ENCODE measurements around the gene KCNA5.

KCNA5 gene

DNA sequence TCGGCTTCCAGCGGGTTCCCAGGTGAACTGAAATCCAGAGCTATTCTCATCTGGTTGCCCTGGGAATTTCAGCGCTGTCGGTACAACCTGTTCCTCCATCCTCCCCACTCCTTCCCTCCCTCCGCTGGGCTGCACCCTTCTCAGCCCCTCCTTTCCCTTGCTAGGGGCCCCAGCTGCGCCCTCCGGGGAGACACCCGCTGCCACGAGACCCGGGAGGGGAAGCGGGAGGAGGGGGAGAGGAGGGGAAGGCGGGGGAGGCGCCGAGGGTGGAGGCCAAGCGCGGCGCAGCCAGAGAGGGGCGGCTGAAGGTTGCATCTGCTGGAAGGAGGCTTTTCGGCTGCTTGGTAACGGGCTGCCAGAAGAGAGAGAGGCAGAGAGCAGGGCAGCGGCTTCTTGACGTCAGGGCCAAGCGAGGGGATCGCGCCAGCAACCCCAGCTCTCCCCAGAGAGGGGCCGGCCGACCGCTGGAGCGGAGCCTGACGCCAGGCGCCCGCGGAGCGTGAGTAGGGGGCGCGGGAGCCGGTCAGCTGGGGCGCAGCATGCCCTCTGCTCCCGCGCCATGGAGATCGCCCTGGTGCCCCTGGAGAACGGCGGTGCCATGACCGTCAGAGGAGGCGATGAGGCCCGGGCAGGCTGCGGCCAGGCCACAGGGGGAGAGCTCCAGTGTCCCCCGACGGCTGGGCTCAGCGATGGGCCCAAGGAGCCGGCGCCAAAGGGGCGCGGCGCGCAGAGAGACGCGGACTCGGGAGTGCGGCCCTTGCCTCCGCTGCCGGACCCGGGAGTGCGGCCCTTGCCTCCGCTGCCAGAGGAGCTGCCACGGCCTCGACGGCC lies at the start of gene KCNA5:
KCNA5 (plus strand) TSS at position 291 of the 831 bp plus-strand sequence; CDS start at position 560, 269 bp downstream.
- no peak for DNase-seq (ENCODE audit: low read depth in 2 of 2)

GRCh38 chr12:4994622-4995021 lies 49.1 kb upstream of the KCNA5 start:
- DNase-seq (ENCODE audit: low read depth in 2 of 2), result no peak

DNA sequence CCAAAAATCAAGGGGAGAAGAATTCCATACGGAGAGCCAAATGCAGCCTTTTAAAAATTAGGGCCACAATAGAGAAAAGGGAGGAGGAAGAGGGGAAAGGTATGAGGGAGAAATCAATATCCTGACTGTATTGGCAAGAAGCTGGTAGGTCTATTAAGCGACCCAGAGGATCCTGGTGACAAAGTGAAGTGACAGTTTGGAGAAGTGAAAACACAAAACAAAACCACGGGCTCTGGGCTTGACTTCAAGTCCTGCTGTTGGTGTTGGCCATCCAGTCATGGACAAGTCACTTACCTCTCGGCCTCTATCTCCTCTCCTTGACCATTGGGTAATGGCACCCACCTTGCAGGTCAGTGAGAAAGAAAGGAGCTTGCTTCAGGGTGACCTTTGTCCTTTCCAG lies 47.0 kb upstream of the KCNA5 start:
- DNase-seq (ENCODE audit: low read depth in 2 of 2), result no peak

- DNase-seq (ENCODE audit: low read depth in 2 of 2), result no peak
Measured at GRCh38 chr12:4997939-4998338, 45.7 kb upstream of the KCNA5 start.

GRCh38 chr12:5000204-5000603 lies 43.5 kb upstream of the KCNA5 start:
- no peak for DNase-seq (ENCODE audit: low read depth in 2 of 2)

- no peak for DNase-seq (ENCODE audit: low read depth in 2 of 2)
Measured at GRCh38 chr12:5000658-5001385, 42.9 kb upstream of the KCNA5 start.

- peak; percentile 10 to 21 for DNase-seq (ENCODE audit: low read depth in 2 of 2)
Measured at GRCh38 chr12:5003025-5003666, 40.5 kb upstream of the KCNA5 start.

DNA sequence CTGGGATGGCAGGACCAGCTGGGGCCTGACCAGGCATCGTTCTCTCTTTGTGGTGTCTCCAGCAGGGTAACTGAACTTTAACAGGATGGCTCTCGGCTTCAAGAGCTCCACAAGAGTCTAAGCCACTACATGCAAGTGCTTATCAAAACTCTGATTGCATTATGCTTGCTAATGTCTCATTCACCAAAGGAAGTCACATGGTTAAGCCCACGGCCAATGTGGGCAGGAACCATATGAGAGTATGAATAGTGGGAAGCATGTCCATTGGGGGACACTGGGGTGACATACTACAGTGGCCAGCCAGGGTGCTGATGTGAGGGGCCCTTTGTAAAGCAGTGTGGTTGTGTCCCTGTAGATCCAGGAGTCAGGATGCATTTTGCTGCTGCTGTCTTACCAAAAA lies 35.0 kb upstream of the KCNA5 start:
- no peak for DNase-seq (ENCODE audit: low read depth in 2 of 2)

DNA sequence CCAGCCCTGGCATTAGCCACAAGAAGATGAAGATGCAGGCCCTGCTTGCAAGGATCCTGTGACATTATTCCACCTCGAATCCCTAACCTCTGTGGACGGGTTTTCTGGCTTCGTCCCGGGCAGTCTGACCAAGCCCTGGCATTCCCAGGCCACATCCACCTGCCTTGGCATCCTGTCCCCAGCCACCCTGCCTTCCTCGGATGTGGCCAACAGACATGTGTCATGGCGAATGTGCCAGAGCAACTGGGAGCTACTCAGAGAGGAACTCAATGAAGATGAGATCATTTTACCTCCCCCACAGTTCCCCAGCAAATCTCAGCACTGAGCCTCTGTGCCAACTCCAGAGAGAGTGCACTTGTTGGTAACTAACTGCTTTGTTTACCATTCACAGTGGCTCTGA lies 33.5 kb upstream of the KCNA5 start:
- DNase-seq (ENCODE audit: low read depth in 2 of 2), result no peak

DNA sequence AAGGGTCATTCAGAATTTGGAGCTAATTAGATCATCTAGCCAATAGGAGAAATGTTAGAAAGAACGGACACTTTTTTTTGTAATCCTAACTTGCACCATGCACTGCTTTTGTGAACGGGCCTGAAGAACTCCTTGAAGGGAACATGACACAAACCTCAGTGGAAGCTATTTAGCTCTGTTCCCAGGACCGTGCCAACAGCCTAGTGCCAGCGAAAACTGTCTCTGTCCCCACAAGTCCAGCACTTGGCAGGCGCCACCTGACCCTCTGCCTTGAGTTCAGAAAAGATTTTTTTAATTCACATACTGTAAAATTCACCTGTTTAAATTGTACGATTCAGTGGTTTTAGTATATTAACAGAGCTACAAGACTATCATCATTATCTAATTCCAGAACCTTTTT lies 31.3 kb upstream of the KCNA5 start:
- no peak for DNase-seq (ENCODE audit: low read depth in 2 of 2)

GRCh38 chr12:5013266-5013730 lies 30.4 kb upstream of the KCNA5 start:
- DNase-seq (ENCODE audit: low read depth in 2 of 2), result no peak

DNA sequence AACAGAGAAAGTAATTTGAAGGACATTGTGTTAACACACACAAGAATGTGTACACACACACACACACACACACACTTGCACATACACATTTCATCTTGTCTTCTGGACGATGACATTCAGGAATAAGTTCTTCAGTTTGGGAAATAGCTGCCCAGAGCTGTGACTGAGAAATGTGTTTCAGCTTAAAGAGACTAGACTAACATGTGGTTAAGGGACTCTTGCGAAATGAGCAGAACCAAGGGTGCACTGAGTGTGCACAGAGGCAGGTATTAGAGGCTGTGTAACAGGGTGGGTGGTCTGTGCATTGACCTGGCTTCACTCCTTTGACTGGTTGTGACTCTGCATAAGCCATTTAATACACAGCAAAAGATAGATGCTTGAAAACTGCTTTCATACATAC lies 29.4 kb upstream of the KCNA5 start:
- no peak for DNase-seq (ENCODE audit: low read depth in 2 of 2)

GRCh38 chr12:5015711-5016492 lies 27.8 kb upstream of the KCNA5 start:
- no peak for DNase-seq (ENCODE audit: low read depth in 2 of 2)

- DNase-seq (ENCODE audit: low read depth in 2 of 2), result no peak
Measured at GRCh38 chr12:5016526-5016925, 27.2 kb upstream of the KCNA5 start.

DNA sequence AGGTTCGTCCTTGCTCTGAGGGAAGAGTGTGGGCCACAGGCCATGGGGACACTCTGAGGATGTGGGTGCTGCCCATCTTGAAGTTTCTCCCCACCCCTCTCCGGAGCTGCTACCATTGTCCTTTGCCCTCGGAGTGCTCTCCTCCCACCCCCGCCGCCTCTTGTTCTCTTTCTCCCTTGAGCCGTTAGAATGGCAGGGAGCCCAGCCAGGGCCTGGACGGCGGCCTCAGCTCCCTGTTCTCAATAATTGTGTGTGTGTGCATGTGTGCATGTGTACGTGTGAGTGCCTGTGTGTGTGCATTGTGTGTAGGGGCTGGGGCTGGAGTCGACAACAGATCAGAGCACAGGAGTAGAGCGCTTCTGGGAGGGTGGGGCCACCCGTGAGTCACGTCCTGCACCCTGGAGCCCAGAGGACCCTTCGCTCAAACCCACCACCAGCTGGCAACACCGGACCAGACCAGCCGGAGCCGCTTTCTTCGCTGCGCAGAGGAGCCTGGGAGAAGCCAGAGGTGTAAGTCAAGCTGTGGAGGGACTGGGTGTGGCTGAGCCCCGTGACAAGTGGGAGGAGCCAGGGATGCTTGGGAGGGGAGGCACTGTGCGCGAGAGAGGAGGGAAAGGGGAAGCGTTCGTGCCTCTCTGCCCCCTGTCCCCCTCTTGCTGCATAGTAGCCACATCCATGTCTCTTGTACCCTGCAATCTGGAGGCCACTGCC lies 25.9 kb upstream of the KCNA5 start:
- DNase-seq (ENCODE audit: low read depth in 2 of 2), result no peak

DNA sequence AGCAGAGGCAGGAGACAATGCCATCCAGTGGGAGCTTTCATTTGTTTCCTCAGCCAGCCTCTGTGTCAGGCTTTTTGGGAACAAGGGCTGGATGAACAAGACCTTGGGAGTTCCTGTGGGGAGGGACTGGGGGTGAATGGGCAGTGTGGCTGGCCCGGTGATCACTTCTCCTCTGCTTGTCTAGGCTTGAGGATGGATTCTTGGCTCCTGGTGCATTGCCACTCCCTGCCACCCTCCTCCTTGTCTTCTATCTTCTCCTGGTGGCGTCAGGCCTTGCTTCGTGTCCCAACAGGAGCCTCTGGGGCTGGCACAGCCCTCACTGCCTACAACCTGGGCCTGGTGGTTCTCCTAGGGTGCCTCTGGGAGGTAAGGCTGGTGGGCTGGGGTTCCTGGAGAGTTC lies 25.0 kb upstream of the KCNA5 start:
- no peak for DNase-seq (ENCODE audit: low read depth in 2 of 2)

DNA sequence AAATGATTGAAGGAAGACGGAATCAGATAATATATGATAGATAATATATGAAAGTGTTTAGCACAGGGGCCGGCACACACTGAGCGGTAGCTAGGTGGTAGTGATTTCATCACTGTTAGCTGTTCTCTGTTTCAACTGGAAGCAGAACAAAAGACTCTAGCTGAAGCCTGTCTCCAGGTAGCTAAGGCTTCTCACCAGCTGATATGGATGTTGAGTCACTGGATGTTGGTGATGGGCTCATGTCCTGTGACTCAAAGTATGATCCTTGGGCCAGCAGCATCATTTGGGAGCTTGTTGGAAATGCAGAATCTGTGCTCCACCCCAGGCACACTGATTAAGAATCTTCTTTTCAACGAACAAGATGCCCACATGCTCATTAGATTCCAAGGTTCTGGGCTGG lies 21.7 kb upstream of the KCNA5 start:
- no peak for DNase-seq (ENCODE audit: low read depth in 2 of 2)

GRCh38 chr12:5022465-5023061 lies 21.1 kb upstream of the KCNA5 start:
- DNase-seq (ENCODE audit: low read depth in 2 of 2), result no peak

DNA sequence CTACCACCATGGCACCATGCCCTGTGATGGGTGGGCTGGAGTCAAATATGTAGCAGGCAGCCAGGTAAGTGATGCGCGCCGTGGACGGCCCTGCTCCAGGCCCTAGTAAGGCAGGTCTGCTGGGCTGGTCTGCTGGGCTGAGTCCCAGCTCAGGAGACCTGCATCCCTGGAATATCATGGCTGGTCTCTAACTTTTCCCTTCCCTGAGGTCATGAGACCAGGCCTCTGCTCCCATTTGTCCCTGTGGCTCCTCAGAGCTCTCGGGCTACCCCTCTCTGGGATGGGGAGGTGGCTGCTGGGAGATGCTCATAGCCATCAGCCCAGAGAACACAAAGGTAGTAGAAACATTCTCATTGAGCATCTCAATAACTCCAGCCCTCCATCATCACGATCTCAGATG lies 19.8 kb upstream of the KCNA5 start:
- no peak for DNase-seq (ENCODE audit: low read depth in 2 of 2)

DNA sequence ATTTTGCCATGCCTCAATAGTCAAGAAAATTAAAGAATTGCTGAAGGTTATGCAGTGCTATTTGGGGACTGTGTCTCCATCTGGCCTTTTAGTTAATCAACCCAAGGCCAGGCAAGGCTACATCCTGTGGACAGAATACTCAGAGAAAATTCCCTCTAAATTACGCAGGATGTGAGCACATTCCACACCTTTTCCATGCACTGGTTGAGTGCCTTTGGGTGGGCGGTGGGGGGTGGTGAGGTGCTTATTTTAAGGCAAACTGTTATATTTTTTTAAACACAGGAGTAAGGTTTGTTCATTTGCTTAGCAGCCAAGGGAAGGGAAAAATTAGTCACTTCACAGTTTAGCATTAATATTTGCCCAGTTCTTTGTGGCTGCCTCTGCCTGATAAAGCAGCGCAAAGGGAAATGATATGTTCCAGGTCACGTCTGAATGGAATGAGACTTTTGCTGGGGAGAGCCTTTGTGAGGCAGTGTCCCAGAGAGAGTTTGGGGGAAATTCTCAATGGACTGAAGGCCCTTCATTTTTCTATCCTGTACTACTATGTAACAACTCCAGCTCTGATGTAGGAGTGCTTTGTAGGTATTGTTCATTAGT lies 17.2 kb upstream of the KCNA5 start:
- DNase-seq (ENCODE audit: low read depth in 2 of 2), result no peak
